CD4-positive, alpha-beta T cell treated with Interferon alpha-2 for 1 hour (primary cell): Measurements from ENCODE around the gene CTTNBP2.

Source experiments
- DNase-seq, 2 donors: peaks; one replicate each; pipeline ENCODE4 v3.0.0-alpha.2; 2020 to 2022

CTTNBP2 gene

GRCh38 chr7:117679120-117679519 is 194.1 kb downstream of the CTTNBP2 start:
- no peak for DNase-seq

GRCh38 chr7:117675497-117676435 is 197.5 kb downstream of the CTTNBP2 start:
- no peak for DNase-seq

GRCh38 chr7:117674617-117675016 is 198.6 kb downstream of the CTTNBP2 start:
- no peak for DNase-seq

- DNase-seq, result no peak
These were observed 199.4 kb downstream of the CTTNBP2 start for GRCh38 chr7:117673839-117674238.

GRCh38 chr7:117673367-117673766 is 199.9 kb downstream of the CTTNBP2 start:
- DNase-seq, result no peak

- DNase-seq, result no peak
These were observed 200.8 kb downstream of the CTTNBP2 start for GRCh38 chr7:117672453-117672852.

GRCh38 chr7:117669818-117670217 is 203.4 kb downstream of the CTTNBP2 start:
- no peak for DNase-seq

- no peak for DNase-seq
These were observed 205.8 kb downstream of the CTTNBP2 start for GRCh38 chr7:117667456-117667855.

GRCh38 chr7:117666689-117667088 is 206.6 kb downstream of the CTTNBP2 start:
- no peak for DNase-seq

GRCh38 chr7:117666031-117666430 is 207.2 kb downstream of the CTTNBP2 start:
- no peak for DNase-seq

- no peak for DNase-seq
These were observed 207.9 kb downstream of the CTTNBP2 start for GRCh38 chr7:117665368-117665767.

- no peak for DNase-seq
These were observed 209.2 kb downstream of the CTTNBP2 start for GRCh38 chr7:117664047-117664446.

GRCh38 chr7:117661328-117661727 is 211.9 kb downstream of the CTTNBP2 start:
- no peak for DNase-seq
